WTC11 (cell line): ENCODE measurements around the gene DDX10.

Experiments
- CTCF ChIP-seq: fragments of 200-600 bp; IDR thresholded peaks from 2 replicates; pipeline ENCODE4 v1.8.0; 2022; ENCODE audit warnings: antibody characterized with exemption
- ELF4 ChIP-seq: sonication (generic); formaldehyde crosslinking; IDR thresholded peaks from 2 replicates; pipeline ENCODE4 v1.8.1; 2022; ENCODE audit warnings: low read depth, mild to moderate bottlenecking, moderate library complexity, missing genetic modification reagents
- SMAD3 ChIP-seq: sonication (generic); formaldehyde crosslinking; IDR thresholded peaks from 2 replicates; pipeline ENCODE4 v1.8.0; 2022; ENCODE audit warnings: missing genetic modification reagents, mild to moderate bottlenecking, borderline replicate concordance
- TP53 ChIP-seq: sonication (generic); formaldehyde crosslinking; IDR thresholded peaks from 2 replicates; pipeline ENCODE4 v1.8.1; 2023; ENCODE audit warnings: mild to moderate bottlenecking, missing genetic modification reagents

- TF ChIP-seq SMAD3 (no peak), TP53 (CRISPR knock-in tag) (no peak), ELF4 (no peak), CTCF (no peak)
These were observed 261.4 kb downstream of the DDX10 start for GRCh38 chr11:108926171-108926840.
